HCT116 (cell line): ENCODE data around the gene TEX264. TPM values are rescaled to one million over a fixed set of nuclear protein-coding genes. Genes with fewer than 3 reads are reported as not detected.
"Not testable (repeated sequence)": the region's sequence is repeated elsewhere in the genome, so short reads cannot be mapped to it uniquely, and the experiment has no call there.

Experiments used
- ATAC-seq: fragments of 200-7000 bp; cut with Tn5 transposase; 2 replicates; pipeline ENCODE4 v1.9.1; 2020; ENCODE audit warnings: mild to moderate bottlenecking, moderate library complexity
- BruUV-seq: library from RNA; stranded (reverse); fragments of 400-500 nt; replicated peaks from 2 replicates; lab custom pipeline; 2021; lab: Mats Ljungman, UMichigan
- CTCF ChIA-PET: fragments of 300-600 bp; sonication (Branson Sonifier 250); formaldehyde crosslinking; loops from one replicate; lab custom pipeline; 2021; ENCODE audit warnings: antibody characterized with exemption; lab: Charles Lee
- POLR2A ChIA-PET: fragments of 300-600, 350-600 bp; sonication (Branson Sonifier 250); formaldehyde crosslinking; loops from one replicate; lab custom pipeline; 2021; ENCODE audit warnings: antibody characterized with exemption; lab: Charles Lee
- RAD21 ChIA-PET, 2 experiments: fragments of 300-600 bp; sonication (Branson Sonifier 250); formaldehyde crosslinking; loops; one replicate each; lab custom pipeline; 2023; ENCODE audit warnings: low total read pairs in 2 of 2; ENCODE audit not compliant: uncharacterized antibody in 2 of 2, unreplicated experiment in 2 of 2, low non-redundant PET in 1 of 2; lab: Charles Lee
- DNase-seq: peaks from one replicate; pipeline ENCODE4 v3.0.0-alpha.2; 2010; ENCODE audit warnings: low read depth, low spot score
- H2AFZ ChIP-seq: fragments of 200-600 bp; shearing (Covaris generic), sonication (generic); 2 replicates; pipeline ENCODE4 v1.6.1; 2017; ENCODE audit warnings: low read depth, mixed run types, mixed read lengths, antibody characterized with exemption, low read length; ENCODE audit not compliant: poor library complexity, severe bottlenecking
- H3K27ac ChIP-seq: 2 replicates; pipeline ENCODE4 v1.5.1; 2012; ENCODE audit warnings: low read depth, low read length
- H3K27me3 ChIP-seq: fragments of 200-600 bp; sonication (generic); 2 replicates; pipeline ENCODE4 v1.6.1; 2016; ENCODE audit warnings: mixed run types, low read length, mixed read lengths; ENCODE audit not compliant: insufficient read depth
- H3K36me3 ChIP-seq, 2 experiments: fragments of 200-500 bp in 1 of 2; fragments of 200-600 bp in 1 of 2; sonication (Bioruptor generic) in 1 of 2; sonication (generic) in 1 of 2; 2 replicates each; pipeline versions ENCODE4 v1.5.1 to v1.6.1; 2014 to 2016; ENCODE audit warnings: low read length in 2 of 2, inconsistent platforms in 1 of 2, mixed read lengths in 1 of 2, mixed run types in 1 of 2; ENCODE audit not compliant: insufficient read depth in 2 of 2, control insufficient read depth in 1 of 2
- H3K4me1 ChIP-seq, 2 experiments: fragments of 200-600 bp in 1 of 2; sonication (generic) in 1 of 2; 2 replicates each; pipeline versions ENCODE4 v1.5.1 to v1.6.1; 2012 to 2017; ENCODE audit warnings: low read length in 2 of 2, inconsistent platforms in 1 of 2, mild to moderate bottlenecking in 1 of 2, mixed read lengths in 1 of 2, mixed run types in 1 of 2, moderate library complexity in 1 of 2; ENCODE audit not compliant: insufficient read depth in 2 of 2, control insufficient read depth in 1 of 2
- H3K4me2 ChIP-seq: fragments of 200-600 bp; sonication (generic); 2 replicates; pipeline ENCODE4 v1.6.1; 2017; ENCODE audit warnings: mixed run types, low read length, mixed read lengths
- H3K4me3 ChIP-seq, 2 experiments: fragments of 200-600 bp in 1 of 2; sonication (generic) in 1 of 2; replicated peaks in 1 of 2; 2 replicates each; pipeline ENCODE4 v1.5.1; 2011 to 2016; ENCODE audit warnings: low read length in 2 of 2, control low read depth in 1 of 2, low read depth in 1 of 2, mild to moderate bottlenecking in 1 of 2, mixed read lengths in 1 of 2, mixed run types in 1 of 2
- H3K79me2 ChIP-seq: fragments of 200-600 bp; sonication (generic); 2 replicates; pipeline ENCODE4 v1.6.1; 2017; ENCODE audit warnings: mild to moderate bottlenecking, mixed run types, low read length, moderate library complexity, mixed read lengths; ENCODE audit not compliant: insufficient read depth
- H3K9ac ChIP-seq: fragments of 200-600 bp; sonication (generic); 2 replicates; pipeline ENCODE4 v1.6.1; 2016; ENCODE audit warnings: low read length, mixed read lengths
- H3K9me2 ChIP-seq: fragments of 200-600 bp; sonication (generic), shearing (Covaris generic); 2 replicates; pipeline ENCODE4 v1.6.1; 2017; ENCODE audit warnings: mixed run types, mild to moderate bottlenecking, moderate library complexity; ENCODE audit not compliant: insufficient read depth
- H3K9me3 ChIP-seq, 2 experiments: fragments of 200-500 bp in 1 of 2; fragments of 200-600 bp in 1 of 2; sonication (Bioruptor generic) in 1 of 2; sonication (generic) in 1 of 2; 2 replicates each; pipeline ENCODE4 v1.6.1; 2014 to 2017; ENCODE audit warnings: low read length in 2 of 2, mixed read lengths in 2 of 2, inconsistent platforms in 1 of 2, low read depth in 1 of 2, mild to moderate bottlenecking in 1 of 2, mixed run types in 1 of 2, moderate library complexity in 1 of 2; ENCODE audit not compliant: control insufficient read depth in 1 of 2, insufficient read depth in 1 of 2
- H4K20me1 ChIP-seq: fragments of 200-600 bp; sonication (generic), shearing (Covaris generic); 2 replicates; pipeline ENCODE4 v1.6.1; 2017; ENCODE audit warnings: mixed run types, mild to moderate bottlenecking, moderate library complexity; ENCODE audit not compliant: insufficient read depth
- ATF3 ChIP-seq: IDR thresholded peaks from 2 replicates; pipeline ENCODE4 v1.6.1; 2012
- CEBPB ChIP-seq: IDR thresholded peaks from 2 replicates; pipeline ENCODE4 v1.6.1; 2012; ENCODE audit warnings: low read depth
- EGR1 ChIP-seq: IDR thresholded peaks from 2 replicates; pipeline ENCODE4 v1.6.1; 2012; ENCODE audit warnings: low read depth
- FOSL1 ChIP-seq: IDR thresholded peaks from 2 replicates; pipeline ENCODE4 v1.6.1; 2012; ENCODE audit warnings: low read depth
- POLR2A ChIP-seq: IDR thresholded peaks from 2 replicates; pipeline ENCODE4 v1.7.0; 2011; ENCODE audit warnings: borderline replicate concordance; ENCODE audit not compliant: insufficient read depth, insufficient read length; ENCODE audit errors: extremely low read depth
- SIN3A ChIP-seq: IDR thresholded peaks from 2 replicates; pipeline ENCODE4 v1.6.1; 2012; ENCODE audit warnings: low read depth
- intact Hi-C: fragments of 100-400 bp; cut with micrococcal nuclease; formaldehyde crosslinking; loops from 2 replicates; pipeline ENCODE4 v1.10.0; 2022
- total RNA-seq: library from RNA; stranded (reverse); gene quantifications from one replicate; pipeline ENCODE4 v1.2.1, GENCODE V29; 2021; ENCODE audit not compliant: unreplicated experiment

Gene TEX264
- total RNA-seq, 1 experiment from 2014 or later, result 36.0 TPM

GRCh38 chr3:51652103-51652502 lies 18.9 kb upstream of the TEX264 start:
- BruUV-seq, H3K4me2 ChIP-seq, H3K9me2 ChIP-seq, intact Hi-C loops, POLR2A ChIA-PET, H3K27ac ChIP-seq, ATAC-seq, H4K20me1 ChIP-seq, CTCF ChIA-PET, H2AFZ ChIP-seq, DNase-seq, H3K27me3 ChIP-seq, H3K9me3 ChIP-seq, H3K4me1 ChIP-seq, RAD21 ChIA-PET, H3K79me2 ChIP-seq, H3K4me3 ChIP-seq, H3K9ac ChIP-seq: not testable (repeated sequence)
- H3K36me3 ChIP-seq, result peaks cover 0 to 11% of the 10 kb centered on the region in 2 experiments; a peak in 2 of 4 replicates

- DNase-seq, H3K4me3 ChIP-seq, POLR2A ChIA-PET, ATAC-seq, intact Hi-C loops, RAD21 ChIA-PET, H4K20me1 ChIP-seq, H3K79me2 ChIP-seq, H3K9me3 ChIP-seq, H3K9me2 ChIP-seq, H3K27me3 ChIP-seq, H2AFZ ChIP-seq, H3K9ac ChIP-seq, CTCF ChIA-PET, H3K4me2 ChIP-seq, H3K4me1 ChIP-seq, H3K27ac ChIP-seq, BruUV-seq: not testable (repeated sequence)
- H3K36me3 ChIP-seq, result peaks cover 3 to 17% of the 10 kb centered on the region in 2 experiments; a peak in 2 of 4 replicates
Measured at GRCh38 chr3:51653409-51653808, 17.6 kb upstream of the TEX264 start.

DNA sequence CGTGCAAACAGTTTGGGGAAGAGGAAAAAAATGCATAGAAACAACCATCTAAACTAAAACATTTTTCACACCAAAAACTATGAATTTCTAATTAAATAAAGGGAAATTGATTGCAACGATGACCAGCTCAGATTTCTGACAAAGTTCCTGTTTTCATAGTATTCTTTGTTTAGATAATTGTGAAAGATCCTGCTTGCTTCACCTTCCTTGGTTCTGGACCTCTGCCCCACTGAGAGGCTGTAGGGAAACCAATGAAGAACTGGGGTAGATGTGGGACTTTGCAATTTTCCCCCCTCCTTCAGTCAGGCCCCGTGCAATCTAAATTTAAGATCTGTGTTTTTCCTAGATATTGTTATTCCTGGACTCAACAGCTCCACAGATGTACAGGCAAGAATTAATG lies 13.8 kb upstream of the TEX264 start:
- Histone ChIP-seq H2AFZ (no peak overlapping the region), H3K27me3 (no peaks in the 10 kb centered on the region), H3K9me2 (no peaks in the 10 kb centered on the region), H3K9ac (no peak overlapping the region), H3K4me3 (no peak overlapping the region), H3K9me3 (no peaks in the 10 kb centered on the region), H3K36me3 (peaks cover 8 to 29% of the 10 kb centered on the region in 2 experiments; a peak in 3 of 4 replicates), H3K4me2 (no peak overlapping the region), H3K4me1 (no peaks in the 10 kb centered on the region), H3K27ac (no peak overlapping the region), H4K20me1 (no peaks in the 10 kb centered on the region), H3K79me2 (no peaks in the 10 kb centered on the region)
- intact Hi-C loops, result no loop called here
- DNase-seq (no peak), ATAC-seq (no peak)
- CTCF ChIA-PET, result no interaction called here
- no TSS peak for BruUV-seq
- no peak for TF ChIP-seq EGR1
- TF ChIP-seq CEBPB, result no peak
- TF ChIP-seq POLR2A, result no peak
- TF ChIP-seq SIN3A, result no peak
- TF ChIP-seq ATF3, result no peak
- no peak for TF ChIP-seq FOSL1
- RAD21 ChIA-PET, result no interaction called here
- POLR2A ChIA-PET, result no interaction called here
